H1 (cell line): ENCODE data around the gene ACE. TPM values are rescaled to one million over a fixed set of nuclear protein-coding genes. Genes with fewer than 3 reads are reported as not detected.

Experiments used
- CTCF ChIA-PET: fragments of 300-600 bp; sonication (Branson Sonifier 250); formaldehyde crosslinking; loops from one replicate; lab custom pipeline; 2021; ENCODE audit not compliant: partially characterized antibody; lab: Charles Lee
- POLR2A ChIA-PET: fragments of 300-600 bp; sonication (Branson Sonifier 250); formaldehyde crosslinking; loops from one replicate; lab custom pipeline; 2021; ENCODE audit warnings: inconsistent platforms; ENCODE audit not compliant: partially characterized antibody; lab: Charles Lee
- DNase-seq, 2 experiments: peaks; one replicate each; pipeline versions ENCODE4 v3.0.0 to v3.0.0-alpha.2; 2010 to 2022; ENCODE audit warnings: low spot score in 2 of 2, low read depth in 1 of 2, mixed read lengths in 1 of 2
- FAIRE-seq: peaks from 2 replicates; lab custom pipeline; 2011; peaks lifted over from hg19 to GRCh38; lab: Jason Lieb, UNC
- H2AFZ ChIP-seq: 2 replicates; pipeline ENCODE4 v1.8.1; 2012; ENCODE audit warnings: low read length, inconsistent platforms
- H2AK5ac ChIP-seq: 2 replicates; pipeline ENCODE4 v1.6.1; 2013; ENCODE audit warnings: low read depth, low read length
- H2BK120ac ChIP-seq: replicated peaks from 2 replicates; pipeline ENCODE3; 2013; ENCODE audit warnings: low read depth, low read length, inconsistent platforms
- H2BK12ac ChIP-seq: 2 replicates; pipeline ENCODE4 v1.6.1; 2013; ENCODE audit warnings: low read depth, low read length
- H2BK15ac ChIP-seq: 2 replicates; pipeline ENCODE4 v1.6.1; 2013; ENCODE audit warnings: low read length
- H2BK20ac ChIP-seq: 2 replicates; pipeline ENCODE4 v1.6.1; 2013; ENCODE audit warnings: low read length
- H2BK5ac ChIP-seq: 2 replicates; pipeline ENCODE4 v1.6.1; 2013; ENCODE audit warnings: low read depth, low read length
- H3K14ac ChIP-seq: 2 replicates; pipeline ENCODE4 v1.6.1; 2013; ENCODE audit warnings: inconsistent platforms; ENCODE audit not compliant: insufficient read length
- H3K18ac ChIP-seq: 2 replicates; pipeline ENCODE4 v1.6.1; 2013; ENCODE audit warnings: low read length; ENCODE audit errors: extremely low read depth
- H3K23ac ChIP-seq: 2 replicates; pipeline ENCODE4 v1.6.1; 2013; ENCODE audit warnings: inconsistent platforms; ENCODE audit not compliant: insufficient read length
- H3K23me2 ChIP-seq: 2 replicates; pipeline ENCODE4 v1.6.1; 2013; ENCODE audit warnings: low read depth, low read length
- H3K27ac ChIP-seq: 2 replicates; pipeline ENCODE4 v1.6.1; 2011; ENCODE audit warnings: low read depth, low read length, inconsistent platforms
- H3K27me3 ChIP-seq, 4 experiments: replicated peaks in 1 of 4; 1 replicate in 1 of 4; 2 replicates in 3 of 4; pipeline versions ENCODE4 v1.6.1 to v1.8.1; 2011 to 2013; ENCODE audit warnings: low read length in 3 of 4, mild to moderate bottlenecking in 3 of 4, inconsistent platforms in 2 of 4, mixed read lengths in 2 of 4, moderate library complexity in 1 of 4; ENCODE audit not compliant: control insufficient read depth in 3 of 4, insufficient read depth in 3 of 4; ENCODE audit errors: extremely low read depth in 1 of 4
- H3K36me3 ChIP-seq, 4 experiments: 2 replicates each; pipeline versions ENCODE4 v1.6.1 to v1.8.1; 2011 to 2013; ENCODE audit warnings: mild to moderate bottlenecking in 4 of 4, low read length in 3 of 4, moderate library complexity in 2 of 4, control low read depth in 1 of 4, inconsistent platforms in 1 of 4; ENCODE audit not compliant: insufficient read depth in 4 of 4, control insufficient read depth in 2 of 4
- H3K4ac ChIP-seq: replicated peaks from 2 replicates; pipeline ENCODE3; 2013; ENCODE audit warnings: low read length, low read depth, mixed read lengths, inconsistent platforms; ENCODE audit not compliant: insufficient read length
- H3K4me1 ChIP-seq, 4 experiments: replicated peaks in 1 of 4; 1 replicate in 1 of 4; 2 replicates in 3 of 4; pipeline versions ENCODE4 v1.6.1 to v1.8.1; 2011 to 2013; ENCODE audit warnings: low read length in 3 of 4, inconsistent platforms in 2 of 4, mixed read lengths in 1 of 4; ENCODE audit not compliant: insufficient read depth in 4 of 4, control insufficient read depth in 3 of 4
- H3K4me2 ChIP-seq, 2 experiments: 2 replicates each; pipeline versions ENCODE4 v1.6.1 to v1.8.1; 2011 to 2013; ENCODE audit warnings: low read depth in 2 of 2, low read length in 2 of 2, control low read depth in 1 of 2, inconsistent platforms in 1 of 2, mild to moderate bottlenecking in 1 of 2; ENCODE audit not compliant: insufficient read depth in 1 of 2
- H3K4me3 ChIP-seq, 4 experiments: fragments of 200-600, 300-600 bp in 1 of 4; sonication (generic), shearing (Covaris generic), sonication (Bioruptor Twin) in 1 of 4; 2 replicates each; pipeline versions ENCODE4 v1.5.1 to v1.8.1; 2011 to 2016; ENCODE audit warnings: low read length in 4 of 4, low read depth in 3 of 4, control low read depth in 2 of 4, inconsistent platforms in 2 of 4, mild to moderate bottlenecking in 2 of 4, mixed read lengths in 1 of 4, moderate library complexity in 1 of 4; ENCODE audit not compliant: insufficient read depth in 2 of 4; ENCODE audit errors: extremely low read depth in 1 of 4
- H3K56ac ChIP-seq: replicated peaks from 2 replicates; pipeline ENCODE3; 2013; ENCODE audit warnings: low read depth, mild to moderate bottlenecking, mixed read lengths, low read length, inconsistent platforms; ENCODE audit not compliant: insufficient read length
- H3K79me1 ChIP-seq: 2 replicates; pipeline ENCODE4 v1.6.1; 2013; ENCODE audit warnings: low read depth, low read length, control low read depth
- H3K79me2 ChIP-seq, 2 experiments: 2 replicates each; pipeline versions ENCODE4 v1.6.1 to v1.8.1; 2012 to 2013; ENCODE audit warnings: low read length in 2 of 2, mild to moderate bottlenecking in 2 of 2, inconsistent platforms in 1 of 2; ENCODE audit not compliant: insufficient read depth in 2 of 2, control insufficient read depth in 1 of 2
- H3K9ac ChIP-seq, 4 experiments: replicated peaks in 1 of 4; 1 replicate in 1 of 4; 2 replicates in 3 of 4; pipeline versions ENCODE4 v1.6.1 to v1.8.1; 2011 to 2013; ENCODE audit warnings: low read depth in 3 of 4, low read length in 3 of 4, control low read depth in 2 of 4, mild to moderate bottlenecking in 2 of 4, moderate library complexity in 2 of 4, inconsistent platforms in 1 of 4; ENCODE audit errors: extremely low read depth in 1 of 4
- H3K9me3 ChIP-seq, 2 experiments: 2 replicates each; pipeline versions ENCODE4 v1.6.1 to v1.8.1; 2012 to 2013; ENCODE audit warnings: mild to moderate bottlenecking in 2 of 2, moderate library complexity in 2 of 2, control low read depth in 1 of 2, inconsistent platforms in 1 of 2, low read depth in 1 of 2, low read length in 1 of 2, mixed read lengths in 1 of 2; ENCODE audit not compliant: insufficient read depth in 2 of 2
- H4K20me1 ChIP-seq, 2 experiments: replicated peaks in 1 of 2; 2 replicates each; pipeline versions ENCODE3 to v1.8.1; 2011 to 2013; ENCODE audit warnings: inconsistent platforms in 2 of 2, low read length in 2 of 2, mild to moderate bottlenecking in 1 of 2; ENCODE audit not compliant: insufficient read depth in 2 of 2, control insufficient read depth in 1 of 2
- H4K5ac ChIP-seq: 2 replicates; pipeline ENCODE4 v1.6.1; 2013; ENCODE audit warnings: low read length, low read depth, mixed read lengths, inconsistent platforms; ENCODE audit not compliant: insufficient read length
- H4K8ac ChIP-seq: 2 replicates; pipeline ENCODE4 v1.8.0; 2013; ENCODE audit warnings: mild to moderate bottlenecking, moderate library complexity, low read length, inconsistent platforms; ENCODE audit not compliant: insufficient read depth; ENCODE audit errors: extremely low read depth
- H4K91ac ChIP-seq: replicated peaks from 2 replicates; pipeline ENCODE3; 2013; ENCODE audit warnings: low read length, mixed read lengths, inconsistent platforms; ENCODE audit not compliant: insufficient read length
- BRCA1 ChIP-seq: IDR thresholded peaks from 2 replicates; pipeline ENCODE4 v1.6.1; 2012; ENCODE audit warnings: low read depth, low read length, improper control_type of control experiment
- CBX5 ChIP-seq: fragments of 300-800, 300-1000 bp; sonication (generic); IDR thresholded peaks from 2 replicates; pipeline ENCODE4 v1.7.1; 2016; ENCODE audit warnings: antibody characterized with exemption, low read length, low read depth
- E2F6 ChIP-seq: IDR thresholded peaks from 2 replicates; pipeline ENCODE4 v1.6.1; 2012; ENCODE audit warnings: inconsistent platforms
- KDM4A ChIP-seq: IDR thresholded peaks from one replicate; pipeline ENCODE4 v1.7.1; 2012; ENCODE audit warnings: low read depth, mild to moderate bottlenecking, moderate library complexity, low read length, inconsistent platforms; ENCODE audit not compliant: severe bottlenecking
- MAFK ChIP-seq: IDR thresholded peaks from 2 replicates; pipeline ENCODE4 v1.6.1; 2012; ENCODE audit warnings: low read depth, mild to moderate bottlenecking, improper control_type of control experiment, low read length
- RBBP5 ChIP-seq: IDR thresholded peaks from 2 replicates; pipeline ENCODE4 v1.7.1; 2012; ENCODE audit warnings: low read depth, mild to moderate bottlenecking, inconsistent platforms, low read length, moderate library complexity, borderline replicate concordance
- TAF1 ChIP-seq: IDR thresholded peaks from 2 replicates; pipeline ENCODE4 v1.6.1; 2011; ENCODE audit warnings: mild to moderate bottlenecking, low read depth, low read length
- TAF7 ChIP-seq: optimal IDR thresholded peaks from 2 replicates; pipeline ENCODE3; 2011; ENCODE audit warnings: low read depth, mild to moderate bottlenecking, inconsistent platforms, low read length, moderate library complexity, borderline replicate concordance
- WGBS, 2 experiments: shearing (Covaris generic) in 1 of 2; methylation state at CpG; one replicate each; pipeline versions ENCODE4 v1.1.6 to v1.1.7; 2013 to 2015; ENCODE audit warnings: low lambda C conversion rate in 2 of 2, mixed read lengths in 2 of 2, inconsistent platforms in 1 of 2, low coverage in 1 of 2, missing lambda C conversion rate in 1 of 2; ENCODE audit not compliant: insufficient replicate concordance in 2 of 2, insufficient coverage in 1 of 2, insufficient read length in 1 of 2; ENCODE audit errors: extremely low coverage in 1 of 2, missing lambda C conversion rate in 1 of 2; 5-methylcytosine and 5-hydroxymethylcytosine counted together
- polyA plus RNA-seq, 7 experiments: library from polyadenylated mRNA; depleted of rRNA in 3 of 7; stranded (reverse) in 5 of 7; unstranded in 2 of 7; fragments of >200 nt in 5 of 7; fragments of 200-250 nt in 2 of 7; gene quantifications; 1 replicate in 5 of 7; 2 replicates in 1 of 7; 4 replicates in 1 of 7; pipeline versions ENCODE4 v1.2.1 to v1.2.3, GENCODE V29; 2011 to 2013; ENCODE audit warnings: missing spikeins in 2 of 7, mixed read lengths in 2 of 7
- total RNA-seq: library from RNA; stranded (reverse); fragmentation: NEBNext Ultra II Directional; extraction: Animal tissue kit (Norgen Biotek cat#: 25700); gene quantifications from 2 replicates; pipeline ENCODE4 v1.2.1, GENCODE V29; 2021
- TF ChIP-seq, protein P1 (sequence below): IDR thresholded peaks from 2 replicates; pipeline ENCODE4 v1.6.1; 2012; ENCODE audit warnings: inconsistent platforms

ACE gene
- total and polyA plus RNA-seq, 2 of the 8 experiments (the other 6 are each of a cell fraction or from before 2014, with no cell fraction given), result 2.5 to 5.5 TPM

GRCh38 chr17:63477480-63478440 is 899 bp downstream of the ACE start:
- no peak overlapping the region for H2AK5ac ChIP-seq
- no peak overlapping the region for H2BK120ac ChIP-seq
- POLR2A ChIA-PET, result interaction anchor here (0.6 to 4.4 kb wide), 13 partner anchors 12 to 918 kb away, joined by 3 to 24 read pairs (median 4); partner anchors contain the start of gene CYB561
- no peak overlapping the region for H3K27ac ChIP-seq
- H3K4me1 ChIP-seq, result peaks cover 0 to 22% (median 17%) of the 10 kb centered on the region in 4 experiments; a peak in 6 of 7 replicates
- no peak overlapping the region for H3K9ac ChIP-seq
- H3K36me3 ChIP-seq, result no peaks in the 10 kb centered on the region
- CTCF ChIA-PET, result interaction anchor here (0.7 to 27.9 kb wide), 22 partner anchors 9 to 137 kb away, joined by 3 to 758 read pairs (median 5); partner anchors contain the start of gene CYB561
- no peak overlapping the region for H2BK20ac ChIP-seq
- no peaks in the 10 kb centered on the region for H3K79me1 ChIP-seq
- WGBS, 2 experiments, result 11% methylated on average over 32 of the region's 44 CpGs; no CpG with 5 or more reads in 1 of the 2 experiments
- H3K18ac ChIP-seq, result peak overlapping the region; percentile 78
- no peak for DNase-seq
- H2BK12ac ChIP-seq, result peak overlapping the region; percentile 43; the same call in 1 of the 2 replicates
- no peaks in the 10 kb centered on the region for H3K9me3 ChIP-seq
- H4K5ac ChIP-seq, result peak overlapping the region; percentile 16
- H3K14ac ChIP-seq, result no peak overlapping the region
- no peak for FAIRE-seq
- peak overlapping the region; percentile 95 for H3K4me2 ChIP-seq
- no peaks in the 10 kb centered on the region for H4K20me1 ChIP-seq
- H3K56ac ChIP-seq, result peak overlapping the region; percentile 8
- peak overlapping the region; percentile 66; the same call in 1 of the 2 replicates for H2BK5ac ChIP-seq
- peak overlapping the region; percentile 51; the same call in 1 of the 2 replicates for H4K8ac ChIP-seq
- H3K79me2 ChIP-seq, result no peaks in the 10 kb centered on the region
- peaks cover 0 to 27% (median 18%) of the 10 kb centered on the region in 4 experiments; a peak in 5 of 7 replicates for H3K27me3 ChIP-seq
- H3K4me3 ChIP-seq, result peak overlapping the region; percentile 39 to 82 (median 51)
- peak overlapping the region; percentile 76 for H3K4ac ChIP-seq
- peak overlapping the region; percentile 92; the same call in 1 of the 2 replicates for H2BK15ac ChIP-seq
- H3K23me2 ChIP-seq, result peaks cover 11% of the 10 kb centered on the region
- no peak overlapping the region for H3K23ac ChIP-seq
- peak overlapping the region; percentile 87 for H4K91ac ChIP-seq
- H2AFZ ChIP-seq, result peak overlapping the region; percentile 71; the same call in 1 of the 2 replicates
- no peak for TF ChIP-seq BRCA1
- TF ChIP-seq RBBP5, result no peak; the same call in 1 of the 2 replicates
- TF ChIP-seq TAF1, result peak; percentile 15; the same call in 1 of the 2 replicates
- peak; percentile 76 for TF ChIP-seq E2F6
- peak; percentile 70 for TF ChIP-seq KDM4A
- TF ChIP-seq CBX5, result no peak
- TF ChIP-seq, protein P1, sequence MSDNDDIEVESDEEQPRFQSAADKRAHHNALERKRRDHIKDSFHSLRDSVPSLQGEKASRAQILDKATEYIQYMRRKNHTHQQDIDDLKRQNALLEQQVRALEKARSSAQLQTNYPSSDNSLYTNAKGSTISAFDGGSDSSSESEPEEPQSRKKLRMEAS, result peak; percentile 17
- TF ChIP-seq MAFK, result no peak
- TF ChIP-seq TAF7, result peak; percentile 8
